DMS79 (cell line): Measurements from ENCODE around the gene C6orf47.
A peak's percentile ranks its signal among the peaks of the same experiment; 100 is the strongest.

Experiments
- DNase-seq: peaks from one replicate; lab custom pipeline; 2025; lab: John Stamatoyannopoulos, UW

Gene C6orf47

DNA sequence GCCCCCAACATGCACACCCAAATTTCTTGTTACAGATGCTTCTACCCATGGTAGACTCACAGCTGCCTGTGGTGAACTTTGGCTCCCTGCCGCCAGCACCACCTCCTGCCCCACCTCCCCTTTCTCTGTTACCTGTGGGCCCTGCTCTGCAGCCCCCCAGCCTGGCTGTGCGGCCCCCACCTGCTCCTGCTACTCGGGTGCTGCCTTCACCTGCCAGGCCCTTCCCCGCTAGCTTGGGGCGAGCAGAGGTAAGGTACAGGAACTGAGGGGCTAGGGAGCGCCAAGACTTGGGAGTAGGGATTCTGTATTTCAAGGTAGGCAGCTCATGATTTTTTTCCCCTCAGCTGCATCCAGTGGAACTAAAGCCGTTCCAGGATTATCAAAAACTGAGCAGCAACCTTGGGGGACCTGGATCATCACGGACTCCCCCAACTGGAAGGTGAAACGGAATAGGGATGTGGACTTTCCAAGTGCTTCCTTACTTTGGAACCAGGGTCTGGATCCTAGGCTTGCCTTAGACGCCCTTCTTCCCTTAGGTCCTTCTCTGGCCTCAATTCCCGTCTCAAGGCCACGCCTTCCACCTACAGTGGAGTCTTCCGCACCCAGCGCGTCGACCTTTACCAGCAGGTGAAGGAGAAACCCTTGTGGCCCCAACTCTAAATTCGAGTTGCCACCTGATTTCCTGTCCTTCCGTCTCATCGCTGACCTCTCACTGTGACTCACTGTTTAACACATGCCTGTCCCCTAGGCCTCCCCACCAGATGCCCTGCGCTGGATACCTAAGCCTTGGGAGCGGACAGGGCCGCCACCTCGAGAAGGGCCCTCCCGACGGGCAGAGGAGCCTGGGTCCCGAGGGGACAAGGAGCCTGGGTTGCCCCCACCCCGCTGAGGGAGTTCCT lies 23.6 kb downstream of the C6orf47 start:
- no peak for DNase-seq

DNA sequence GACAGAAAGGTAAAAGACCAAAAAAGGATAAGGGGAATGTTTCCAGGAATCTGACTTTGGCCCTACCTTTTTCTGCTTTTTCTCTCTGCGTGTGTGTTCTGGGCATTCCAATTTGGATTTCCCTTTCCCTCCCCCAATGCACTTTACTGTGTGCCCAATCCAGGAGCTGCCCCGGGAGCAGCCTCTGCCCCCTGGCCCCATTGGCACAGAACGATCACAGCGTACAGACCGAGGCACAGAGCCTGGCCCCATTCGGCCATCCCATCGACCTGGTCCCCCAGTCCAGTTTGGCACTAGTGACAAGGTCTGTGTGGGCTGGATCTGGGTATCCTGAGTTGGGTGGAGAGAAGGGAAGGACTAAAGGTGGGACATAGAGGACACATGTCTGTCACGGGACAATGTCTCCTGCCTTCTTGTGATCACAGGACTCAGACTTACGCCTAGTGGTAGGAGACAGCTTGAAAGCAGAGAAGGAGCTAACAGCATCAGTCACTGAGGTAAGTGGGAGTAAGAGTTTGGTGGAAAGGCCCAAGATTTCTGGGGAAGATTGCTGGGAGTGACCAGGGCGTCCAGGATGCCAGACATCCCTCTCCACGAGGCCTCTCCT lies 25.5 kb downstream of the C6orf47 start:
- no peak for DNase-seq

DNA sequence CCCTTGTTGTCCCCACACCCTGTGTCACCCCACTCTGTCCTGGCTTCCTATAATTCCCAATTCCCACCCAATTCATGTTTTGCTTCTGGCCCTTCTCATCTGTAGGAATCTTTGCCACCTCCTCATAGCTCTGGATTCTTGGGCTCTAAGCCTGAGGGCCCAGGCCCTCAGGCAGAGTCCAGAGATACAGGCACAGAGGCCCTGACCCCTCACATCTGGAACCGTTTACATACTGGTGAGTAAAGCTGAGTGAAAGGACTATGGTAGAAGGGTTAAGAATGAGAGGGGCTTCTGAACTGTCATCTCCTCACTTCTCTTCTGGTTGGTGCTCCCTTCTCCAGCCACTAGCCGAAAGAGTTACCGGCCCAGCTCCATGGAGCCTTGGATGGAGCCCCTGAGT lies 26.4 kb downstream of the C6orf47 start:
- DNase-seq: no peak

DNA sequence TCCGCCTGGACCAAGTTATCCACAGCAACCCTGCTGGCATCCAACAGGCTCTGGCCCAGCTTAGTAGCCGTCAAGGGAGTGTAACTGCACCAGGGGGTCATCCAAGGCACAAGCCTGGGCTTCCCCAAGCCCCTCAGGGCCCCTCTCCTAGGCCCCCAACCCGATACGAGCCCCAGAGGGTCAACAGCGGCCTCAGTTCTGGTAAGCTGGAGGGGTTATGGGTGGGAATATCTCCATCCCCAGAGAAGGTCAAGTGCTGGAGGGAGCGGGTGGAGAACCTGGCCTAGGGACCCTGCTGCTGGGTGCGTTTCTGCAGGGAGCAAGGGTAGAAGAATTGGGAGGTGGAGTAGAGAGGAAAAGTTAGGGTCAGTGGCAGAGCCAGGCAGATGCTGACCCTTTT lies 27.1 kb downstream of the C6orf47 start:
- DNase-seq: no peak

DNA sequence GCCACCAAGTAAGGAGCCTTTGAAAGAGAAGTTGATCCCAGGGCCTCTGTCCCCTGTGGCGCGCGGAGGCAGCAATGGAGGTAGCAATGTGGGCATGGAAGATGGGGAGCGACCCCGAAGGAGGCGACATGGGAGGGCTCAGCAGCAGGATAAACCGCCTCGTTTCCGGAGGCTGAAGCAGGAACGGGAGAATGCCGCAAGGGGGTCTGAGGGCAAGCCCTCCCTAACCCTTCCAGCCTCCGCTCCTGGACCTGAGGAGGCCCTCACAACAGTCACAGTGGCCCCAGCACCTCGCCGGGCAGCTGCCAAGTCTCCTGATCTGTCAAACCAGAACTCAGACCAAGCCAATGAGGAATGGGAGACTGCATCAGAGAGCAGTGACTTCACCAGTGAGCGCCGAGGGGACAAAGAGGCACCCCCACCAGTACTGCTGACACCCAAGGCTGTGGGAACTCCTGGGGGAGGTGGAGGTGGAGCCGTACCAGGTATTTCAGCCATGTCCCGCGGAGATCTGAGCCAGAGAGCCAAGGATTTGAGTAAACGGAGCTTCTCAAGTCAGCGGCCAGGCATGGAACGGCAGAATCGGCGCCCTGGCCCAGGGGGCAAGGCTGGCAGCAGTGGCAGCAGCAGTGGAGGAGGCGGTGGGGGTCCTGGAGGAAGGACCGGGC lies 28.2 kb downstream of the C6orf47 start:
- DNase-seq: no peak

DNA sequence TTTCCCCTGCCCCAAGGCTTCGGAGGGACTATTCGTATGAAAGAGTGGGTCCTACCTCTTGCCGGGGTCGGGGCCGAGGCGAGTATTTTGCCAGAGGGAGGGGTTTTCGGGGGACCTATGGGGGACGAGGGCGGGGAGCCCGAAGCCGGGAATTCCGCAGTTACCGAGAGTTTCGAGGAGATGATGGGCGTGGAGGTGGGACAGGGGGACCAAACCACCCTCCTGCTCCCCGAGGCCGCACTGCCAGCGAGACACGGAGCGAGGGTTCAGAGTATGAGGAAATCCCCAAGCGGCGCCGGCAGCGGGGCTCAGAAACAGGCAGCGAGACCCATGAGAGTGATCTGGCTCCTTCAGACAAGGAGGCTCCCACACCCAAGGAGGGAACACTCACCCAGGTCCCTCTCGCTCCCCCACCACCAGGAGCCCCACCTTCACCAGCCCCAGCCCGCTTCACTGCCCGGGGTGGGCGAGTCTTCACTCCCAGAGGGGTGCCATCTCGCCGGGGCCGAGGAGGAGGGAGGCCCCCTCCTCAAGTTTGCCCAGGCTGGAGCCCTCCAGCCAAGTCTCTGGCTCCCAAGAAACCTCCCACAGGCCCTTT lies 28.8 kb downstream of the C6orf47 start:
- no peak for DNase-seq

DNA sequence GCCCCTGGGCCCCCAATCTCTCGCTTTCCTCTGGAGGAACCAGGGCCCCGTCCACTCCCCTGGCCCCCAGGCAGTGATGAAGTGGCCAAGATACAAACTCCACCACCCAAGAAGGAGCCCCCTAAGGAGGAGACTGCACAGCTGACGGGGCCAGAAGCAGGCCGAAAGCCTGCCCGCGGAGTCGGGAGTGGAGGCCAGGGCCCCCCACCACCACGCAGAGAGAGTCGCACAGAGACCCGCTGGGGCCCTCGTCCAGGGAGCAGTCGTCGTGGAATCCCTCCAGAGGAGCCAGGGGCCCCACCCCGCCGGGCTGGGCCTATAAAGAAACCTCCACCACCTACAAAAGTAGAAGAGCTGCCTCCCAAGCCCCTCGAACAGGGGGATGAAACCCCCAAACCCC lies 29.4 kb downstream of the C6orf47 start:
- no peak for DNase-seq

DNA sequence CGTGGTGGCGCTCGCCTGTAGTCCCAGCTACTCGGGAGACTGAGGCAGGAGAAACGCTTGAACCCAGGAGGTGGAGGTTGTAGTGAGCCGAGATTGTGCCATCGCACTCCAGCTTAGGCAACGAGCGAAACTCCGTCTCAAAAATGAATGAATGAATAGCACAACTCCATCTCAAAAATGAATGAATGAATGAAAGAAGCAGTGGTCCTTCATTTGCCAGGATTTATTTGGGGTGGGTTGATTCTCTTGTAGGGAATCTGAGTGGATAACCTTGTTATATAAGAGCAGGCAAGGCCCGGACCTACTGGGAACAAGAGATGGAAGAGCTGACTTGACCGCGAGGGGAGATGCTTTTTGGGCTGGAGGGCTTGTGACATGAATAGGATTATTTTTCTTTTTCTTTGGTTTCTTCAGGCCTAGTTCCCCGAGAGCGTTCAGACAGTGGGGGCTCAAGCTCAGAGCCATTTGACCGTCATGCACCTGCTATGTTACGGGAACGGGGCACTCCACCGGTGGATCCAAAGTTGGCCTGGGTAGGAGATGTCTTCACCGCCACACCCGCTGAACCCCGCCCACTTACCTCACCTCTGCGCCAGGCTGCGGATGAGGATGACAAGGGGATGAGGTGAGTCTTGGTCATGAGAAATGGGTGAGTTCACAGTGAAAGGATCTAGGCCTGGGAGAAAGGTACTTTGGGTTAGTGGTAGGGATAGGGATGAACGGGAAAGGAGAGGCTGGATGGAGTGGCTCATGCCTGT lies 30.2 kb downstream of the C6orf47 start:
- DNase-seq: no peak

DNA sequence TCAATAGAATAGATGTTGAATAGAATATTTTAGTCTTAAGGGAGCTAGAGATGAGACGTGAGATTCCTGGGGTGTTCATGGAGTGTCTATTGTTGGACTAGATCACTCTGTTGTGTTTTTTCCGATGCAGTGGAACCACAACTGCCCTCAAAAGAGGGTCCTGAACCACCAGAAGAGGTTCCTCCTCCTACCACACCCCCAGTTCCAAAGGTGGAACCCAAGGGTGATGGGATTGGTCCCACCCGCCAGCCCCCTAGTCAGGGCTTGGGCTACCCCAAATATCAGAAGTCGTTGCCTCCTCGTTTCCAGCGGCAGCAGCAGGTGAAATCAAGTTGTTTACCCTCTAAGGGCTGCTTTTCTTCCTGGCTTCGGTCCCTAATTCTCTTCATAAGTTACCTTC lies 31.6 kb downstream of the C6orf47 start:
- DNase-seq: no peak

DNA sequence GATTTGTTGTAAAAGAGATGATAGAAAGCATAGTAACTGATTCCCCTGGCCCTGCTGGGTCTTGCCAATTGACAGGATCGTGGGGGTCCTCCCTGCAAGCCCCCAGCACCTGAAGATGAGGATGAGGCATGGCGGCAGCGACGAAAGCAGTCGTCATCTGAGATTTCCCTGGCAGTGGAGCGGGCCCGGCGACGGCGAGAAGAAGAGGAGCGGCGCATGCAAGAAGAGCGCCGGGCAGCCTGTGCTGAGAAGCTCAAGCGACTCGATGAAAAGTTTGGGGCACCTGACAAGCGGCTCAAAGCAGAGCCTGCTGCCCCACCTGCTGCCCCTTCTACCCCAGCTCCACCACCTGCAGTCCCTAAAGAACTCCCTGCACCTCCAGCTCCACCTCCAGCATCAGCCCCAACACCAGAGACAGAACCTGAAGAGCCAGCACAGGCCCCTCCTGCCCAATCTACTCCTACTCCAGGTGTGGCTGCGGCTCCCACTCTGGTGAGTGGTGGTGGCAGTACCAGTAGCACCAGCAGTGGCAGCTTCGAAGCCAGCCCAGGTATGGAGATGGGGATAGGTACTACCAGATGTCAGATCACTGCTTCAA lies 32.8 kb downstream of the C6orf47 start:
- DNase-seq: no peak

DNA sequence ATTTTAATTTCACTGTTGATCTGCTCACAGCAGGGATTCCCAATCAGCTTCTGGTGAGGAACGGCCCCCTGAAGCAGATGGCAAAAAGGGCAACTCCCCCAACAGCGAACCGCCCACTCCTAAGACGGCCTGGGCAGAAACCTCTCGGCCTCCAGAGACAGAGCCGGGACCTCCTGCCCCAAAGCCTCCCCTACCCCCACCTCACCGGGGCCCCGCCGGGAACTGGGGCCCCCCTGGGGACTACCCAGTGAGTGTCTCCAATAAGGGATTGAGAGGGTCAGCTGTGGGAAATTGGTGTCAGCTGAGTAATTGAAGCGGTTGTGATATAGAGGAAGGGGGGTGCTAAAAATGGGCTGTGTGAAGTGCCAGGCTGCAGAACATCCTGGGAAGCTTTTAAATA lies 33.6 kb downstream of the C6orf47 start:
- no peak for DNase-seq

DNA sequence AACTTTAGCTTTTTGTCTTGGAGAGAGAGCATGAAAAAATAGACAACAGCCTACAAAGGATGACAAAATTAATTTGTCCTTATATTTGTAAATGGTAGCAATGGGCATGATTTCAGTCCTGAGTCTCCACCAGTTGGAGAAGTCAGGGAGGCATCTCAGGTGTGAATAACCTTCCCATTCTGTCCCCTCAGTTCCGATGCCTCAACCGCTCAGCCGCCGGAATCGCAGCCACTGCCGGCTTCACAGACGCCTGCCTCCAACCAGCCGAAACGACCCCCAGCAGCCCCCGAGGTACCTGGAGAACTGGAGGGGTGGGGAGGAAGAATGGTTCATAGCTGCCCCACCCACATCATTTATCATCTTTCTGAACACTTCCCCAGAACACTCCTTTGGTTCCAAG lies 36.5 kb downstream of the C6orf47 start:
- no peak for DNase-seq

DNA sequence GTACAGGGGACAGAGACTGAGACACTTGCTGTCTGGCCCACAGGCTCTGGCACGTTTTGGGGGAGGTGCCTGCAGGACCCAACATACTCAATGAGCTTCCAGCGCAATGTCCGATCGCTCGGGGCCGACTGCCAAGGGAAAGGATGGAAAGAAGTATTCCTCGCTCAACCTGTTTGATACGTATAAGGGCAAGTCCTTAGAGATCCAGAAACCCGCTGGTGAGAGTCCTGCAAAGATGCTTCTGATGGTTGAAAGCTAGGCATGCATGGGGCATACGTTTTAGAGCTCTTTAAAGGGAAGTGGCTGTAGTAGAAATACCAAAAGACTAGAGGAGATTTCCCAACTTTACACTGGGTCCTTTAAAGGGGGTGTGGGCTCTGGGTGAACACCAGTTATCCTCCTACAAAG lies 37.9 kb downstream of the C6orf47 start:
- DNase-seq: no peak

DNA sequence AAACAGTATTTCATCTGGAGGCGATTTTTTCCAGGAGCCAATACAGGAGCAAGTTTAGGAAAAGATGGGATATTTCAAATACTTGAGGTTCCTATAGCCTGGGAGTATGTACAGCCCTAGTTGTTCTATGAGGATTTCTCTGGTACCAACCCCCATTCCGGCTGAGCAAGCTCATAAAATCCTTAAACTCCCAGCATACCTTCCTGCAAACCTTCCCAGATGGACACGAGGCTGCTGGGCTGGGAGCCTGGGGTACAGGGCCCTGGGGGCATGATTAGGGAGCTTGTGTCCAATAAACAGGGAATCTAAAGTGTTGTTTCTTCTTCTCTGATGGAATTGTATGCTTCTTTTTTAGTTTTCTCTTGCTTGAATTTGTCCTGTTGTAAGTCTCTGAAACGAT lies 38.6 kb downstream of the C6orf47 start:
- DNase-seq: no peak

DNA sequence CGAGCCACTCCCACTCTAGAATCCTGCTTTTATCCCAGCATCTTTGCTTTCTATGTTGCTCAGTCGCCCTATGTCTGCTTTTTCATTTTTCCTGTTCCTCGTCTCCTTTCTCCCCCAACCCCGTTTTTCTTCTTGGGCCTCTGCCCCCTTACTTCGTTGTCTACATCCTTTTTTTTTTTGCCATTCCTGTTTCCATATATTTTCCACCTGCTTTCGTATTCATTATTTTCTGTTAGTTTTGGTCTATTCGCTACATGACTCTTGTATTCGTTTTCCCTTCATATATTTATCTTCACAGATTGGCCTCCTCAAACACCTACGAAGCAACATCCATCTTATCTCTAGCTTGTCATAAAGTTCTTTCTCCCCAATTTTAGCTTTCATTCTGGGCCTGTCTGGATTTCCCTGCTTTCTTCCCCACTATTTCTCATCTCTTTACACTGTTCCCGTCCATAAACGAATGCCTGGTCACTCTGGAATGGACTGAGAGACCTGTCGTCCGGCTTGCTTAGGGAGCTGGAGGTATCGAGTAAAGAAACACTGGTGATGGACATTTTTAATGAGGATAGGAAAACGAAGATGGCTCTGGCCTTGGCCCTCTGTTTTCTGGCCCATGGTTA lies 39.1 kb downstream of the C6orf47 start:
- no peak for DNase-seq

DNA sequence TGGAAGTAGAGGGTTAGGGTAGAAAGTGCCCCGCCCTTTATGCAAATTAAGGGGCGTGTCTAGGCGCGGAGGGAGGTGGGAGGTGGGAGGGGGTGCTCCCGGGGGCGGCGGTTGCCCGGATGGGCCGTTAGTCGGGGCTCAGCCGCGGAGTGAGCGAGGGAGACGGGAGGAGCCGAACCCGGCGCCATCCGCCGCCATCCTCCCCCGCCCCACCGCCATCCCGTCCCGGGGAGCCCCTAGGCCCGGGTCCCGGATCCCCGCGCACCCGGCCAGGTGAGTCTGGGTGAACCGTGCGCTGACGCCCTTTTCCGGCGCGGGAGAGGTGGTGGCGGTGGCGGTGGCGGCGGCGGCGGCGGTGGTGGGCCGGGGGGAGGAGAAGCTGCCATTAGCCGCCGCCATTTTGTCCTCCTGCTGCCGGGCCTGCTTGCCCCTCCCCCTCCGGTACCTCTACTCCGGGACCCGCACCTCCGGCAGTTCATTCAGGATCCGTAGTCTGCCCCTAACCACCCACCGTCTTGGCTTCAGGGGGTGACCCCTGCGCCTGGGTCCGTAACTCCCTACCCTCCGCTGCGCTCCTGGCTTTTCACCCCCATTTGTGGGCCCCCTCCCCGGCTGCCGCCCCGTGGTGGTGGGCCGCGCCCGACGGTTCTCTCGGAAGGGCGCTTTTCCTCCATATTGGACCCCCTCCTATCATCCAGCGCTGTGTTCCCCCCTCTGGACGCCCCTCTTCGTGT lies 39.8 kb downstream of the C6orf47 start, which contains the start of gene PRRC2A:
TSS of gene PRRC2A (plus strand) at position 130 of the 734 bp plus-strand sequence. CDS start 2,075 bp downstream, outside the sequence.
- DNase-seq: peak; percentile 65

DNA sequence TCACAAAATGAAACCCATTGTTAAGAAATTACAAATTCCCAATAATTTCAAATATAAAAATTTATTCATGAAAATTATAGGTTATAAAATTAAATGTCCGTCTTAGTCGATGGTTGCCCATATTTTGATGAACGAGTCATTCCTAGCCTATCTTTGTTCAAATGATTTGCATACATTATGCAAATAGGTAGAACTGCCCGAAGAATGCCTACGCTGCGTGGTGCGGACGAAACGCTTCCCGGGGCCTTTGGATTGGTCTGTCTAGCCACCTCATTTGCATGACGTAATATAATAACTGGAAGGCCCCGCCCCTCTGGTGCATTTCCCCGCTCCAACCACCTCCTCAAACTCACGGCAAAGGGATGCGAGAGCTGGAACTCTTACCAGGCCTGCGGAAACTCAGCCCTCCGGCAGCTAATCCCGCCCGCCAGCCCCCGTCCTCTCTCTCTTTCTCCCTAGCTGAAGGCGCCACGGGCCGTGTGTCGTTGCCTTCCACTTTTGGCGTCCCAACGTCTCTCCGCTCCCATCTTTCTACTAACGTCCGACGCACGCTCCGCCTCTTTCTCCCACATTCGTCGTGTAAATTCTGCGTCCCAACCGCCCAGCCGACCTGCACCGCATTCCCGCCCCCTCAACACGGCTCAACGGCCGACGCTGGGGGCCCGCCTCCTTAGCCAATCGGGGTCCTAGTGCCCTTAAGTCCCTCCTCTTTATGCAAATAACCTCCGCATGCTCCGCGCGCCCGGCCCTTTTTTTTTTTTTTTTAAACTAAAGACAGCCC lies 40.6 kb downstream of the C6orf47 start:
- peak; percentile 98 for DNase-seq

DNA sequence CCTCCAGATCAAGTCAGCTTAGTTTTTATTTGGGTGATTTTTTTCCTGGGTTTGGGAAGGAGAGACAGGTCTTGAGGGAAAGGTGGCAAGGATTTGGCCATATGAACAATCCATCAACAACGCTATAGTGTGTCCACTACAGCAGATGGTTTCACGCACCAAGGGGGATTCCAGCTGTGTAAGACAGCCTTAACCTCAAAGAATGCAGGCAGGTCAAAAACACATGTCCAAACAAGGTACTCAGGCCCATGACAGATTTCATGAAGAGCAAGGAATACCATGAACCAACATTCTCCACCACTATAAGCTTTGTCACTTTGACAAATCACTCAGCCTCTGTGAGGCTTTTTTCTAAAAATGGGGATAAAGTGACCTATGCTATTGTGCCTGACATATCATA lies 43.6 kb downstream of the C6orf47 start:
- DNase-seq: no peak

DNA sequence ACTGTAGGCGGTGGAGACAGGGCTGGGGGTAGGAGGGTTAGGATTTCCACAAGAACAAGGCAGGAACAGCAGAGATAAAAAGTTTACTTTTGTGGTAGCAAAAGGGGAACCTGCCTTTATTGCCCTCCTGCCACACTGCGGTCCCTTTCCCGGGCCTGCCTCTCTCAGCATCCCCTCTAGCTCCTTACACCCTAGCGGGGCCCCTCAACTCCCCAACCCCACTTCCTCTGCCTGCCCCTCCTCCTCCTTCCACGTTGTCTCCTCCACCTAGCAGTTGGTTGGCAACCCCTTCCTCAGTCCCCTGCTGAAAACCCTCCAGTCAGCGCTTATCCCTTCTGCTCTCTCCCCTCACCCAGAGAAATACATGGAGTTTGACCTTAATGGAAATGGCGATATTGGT lies 44.8 kb downstream of the C6orf47 start:
- no peak for DNase-seq
